GM10266 (cell line): Measurements from ENCODE around the gene CREBRF.
"Not testable (repeated sequence)": the region's sequence is repeated elsewhere in the genome, so short reads cannot be mapped to it uniquely, and the experiment has no call there.

Experiments used
- DNase-seq: peaks from one replicate; pipeline ENCODE4 v3.0.0; 2012; ENCODE audit errors: extremely low spot score
- TF ChIP-seq, protein P1 (sequence below): IDR thresholded peaks from 2 replicates; pipeline ENCODE4 v1.5.1; 2012; ENCODE audit warnings: mild to moderate bottlenecking, low read depth; ENCODE audit not compliant: control insufficient read depth, insufficient read depth; ENCODE audit errors: missing control alignments

The CREBRF gene

DNA sequence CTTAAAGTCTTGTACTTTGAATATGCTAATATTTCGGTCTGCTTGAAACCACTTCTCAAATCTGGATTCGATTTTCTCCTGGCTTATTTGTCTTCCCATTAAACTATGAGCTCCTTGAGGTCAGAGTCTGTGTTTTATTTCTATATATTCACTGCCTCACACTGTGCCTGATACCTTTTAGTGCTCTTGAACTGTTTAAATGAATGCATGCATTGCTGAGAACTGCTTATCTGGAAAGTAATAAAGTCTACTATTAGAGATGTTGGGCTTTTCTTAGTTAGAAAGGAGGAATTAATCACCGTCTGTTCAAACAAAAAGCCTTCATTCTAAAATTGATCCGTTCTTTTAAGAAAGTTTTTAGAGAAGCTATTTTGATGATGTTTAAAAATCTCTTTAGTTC lies 6.0 kb downstream of the CREBRF start:
- TF ChIP-seq, protein P1, sequence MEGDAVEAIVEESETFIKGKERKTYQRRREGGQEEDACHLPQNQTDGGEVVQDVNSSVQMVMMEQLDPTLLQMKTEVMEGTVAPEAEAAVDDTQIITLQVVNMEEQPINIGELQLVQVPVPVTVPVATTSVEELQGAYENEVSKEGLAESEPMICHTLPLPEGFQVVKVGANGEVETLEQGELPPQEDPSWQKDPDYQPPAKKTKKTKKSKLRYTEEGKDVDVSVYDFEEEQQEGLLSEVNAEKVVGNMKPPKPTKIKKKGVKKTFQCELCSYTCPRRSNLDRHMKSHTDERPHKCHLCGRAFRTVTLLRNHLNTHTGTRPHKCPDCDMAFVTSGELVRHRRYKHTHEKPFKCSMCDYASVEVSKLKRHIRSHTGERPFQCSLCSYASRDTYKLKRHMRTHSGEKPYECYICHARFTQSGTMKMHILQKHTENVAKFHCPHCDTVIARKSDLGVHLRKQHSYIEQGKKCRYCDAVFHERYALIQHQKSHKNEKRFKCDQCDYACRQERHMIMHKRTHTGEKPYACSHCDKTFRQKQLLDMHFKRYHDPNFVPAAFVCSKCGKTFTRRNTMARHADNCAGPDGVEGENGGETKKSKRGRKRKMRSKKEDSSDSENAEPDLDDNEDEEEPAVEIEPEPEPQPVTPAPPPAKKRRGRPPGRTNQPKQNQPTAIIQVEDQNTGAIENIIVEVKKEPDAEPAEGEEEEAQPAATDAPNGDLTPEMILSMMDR = no peak
- DNase-seq = no peak

DNA sequence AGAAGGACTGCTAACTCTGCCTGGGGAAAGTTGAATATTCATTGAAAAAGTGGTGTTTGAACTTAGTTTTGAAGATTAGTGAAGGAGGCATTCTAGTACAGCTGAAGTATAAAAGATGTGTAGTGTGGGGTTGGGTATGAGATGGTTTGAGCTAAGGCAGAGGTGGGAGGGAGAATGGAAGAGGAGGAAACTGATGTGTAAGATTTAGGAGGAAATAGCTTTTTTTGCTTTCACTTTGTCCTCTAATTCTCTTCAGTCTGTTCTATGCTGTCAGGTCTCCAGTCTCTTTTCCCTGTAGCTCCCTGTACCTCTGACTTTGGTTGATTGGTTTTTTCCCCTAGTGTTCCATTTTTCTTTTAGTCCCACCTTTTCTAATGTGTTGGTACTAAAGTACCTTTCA lies 9.0 kb downstream of the CREBRF start:
- DNase-seq = no peak
- TF ChIP-seq, protein P1 = no peak

DNA sequence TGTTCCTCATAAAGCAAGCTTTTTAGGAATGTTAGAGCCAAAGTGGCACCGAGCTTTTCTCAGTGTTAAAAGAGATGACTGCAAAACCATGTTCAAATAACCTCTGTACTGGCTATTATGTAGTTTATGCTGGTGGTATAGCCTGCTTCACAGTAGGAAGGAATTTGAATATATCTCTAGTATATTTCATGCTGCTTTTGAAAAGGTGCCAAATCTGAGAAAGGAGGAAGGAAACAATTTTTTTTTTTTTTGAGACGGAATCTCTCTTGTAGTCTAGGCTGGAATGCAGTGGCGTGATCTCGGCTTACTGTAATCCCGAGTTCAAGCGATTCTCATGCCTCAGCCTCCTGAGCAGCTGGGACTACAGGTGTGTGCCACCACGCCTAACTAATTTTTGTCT lies 13.5 kb downstream of the CREBRF start:
- TF ChIP-seq, protein P1 = no peak
- DNase-seq = no peak

DNA sequence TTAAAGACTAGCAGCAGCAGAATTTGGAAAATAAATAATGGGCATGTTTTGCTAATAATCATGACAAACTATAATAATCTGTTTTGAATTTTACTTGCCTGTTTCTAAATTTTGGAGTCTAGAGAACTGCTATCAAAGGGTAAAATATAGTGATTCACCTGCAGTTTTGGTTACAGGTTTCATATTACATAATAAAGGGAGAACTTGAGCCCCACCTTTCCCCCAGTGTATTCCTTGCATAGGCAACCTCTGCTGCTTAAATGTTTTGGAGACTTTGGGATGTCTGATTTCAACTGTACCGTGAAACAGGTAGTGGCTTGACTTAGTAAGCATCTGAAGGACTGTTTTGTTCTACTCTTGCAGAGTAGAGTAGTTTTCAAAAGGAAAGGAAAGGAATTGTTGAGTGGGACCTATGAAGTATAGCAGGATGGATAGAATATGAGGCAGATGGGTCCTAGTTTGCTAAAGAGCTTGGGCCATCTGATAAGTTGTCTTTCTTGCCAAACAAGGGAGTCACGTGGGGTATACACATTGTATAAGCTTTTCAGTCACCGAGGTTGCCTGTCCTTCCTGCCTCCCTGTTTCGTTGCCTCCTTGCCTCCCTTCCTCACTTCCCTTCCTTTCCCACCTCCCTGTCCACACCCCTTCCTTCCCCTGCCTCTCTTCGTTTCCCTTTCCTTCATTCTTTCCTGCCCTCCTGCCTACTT lies 19.1 kb downstream of the CREBRF start:
- no peak for DNase-seq

DNA sequence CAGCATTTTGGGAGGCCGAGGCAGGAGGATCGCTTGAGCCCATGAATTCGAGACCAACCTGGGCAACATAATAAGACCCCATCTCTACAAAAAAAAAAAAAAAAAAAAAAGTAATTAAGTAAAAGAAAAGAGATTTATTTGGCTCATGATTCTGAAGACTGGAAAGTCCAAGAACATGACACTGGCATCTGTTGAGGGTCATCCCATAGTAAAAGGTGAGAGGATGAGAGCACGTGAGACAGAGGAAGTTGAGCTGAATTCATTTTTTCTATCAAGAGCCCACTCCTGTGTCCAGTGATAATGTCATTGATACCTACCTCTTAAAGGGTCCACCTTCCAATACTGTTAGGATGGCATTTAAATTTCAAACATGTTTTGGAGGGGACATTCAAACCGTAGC lies 19.8 kb downstream of the CREBRF start:
- DNase-seq = no peak
- TF ChIP-seq, protein P1 = no peak

More for the DNA sequence above, 19.1 kb downstream of the CREBRF start:
- TF ChIP-seq, protein P1 = no peak

DNA sequence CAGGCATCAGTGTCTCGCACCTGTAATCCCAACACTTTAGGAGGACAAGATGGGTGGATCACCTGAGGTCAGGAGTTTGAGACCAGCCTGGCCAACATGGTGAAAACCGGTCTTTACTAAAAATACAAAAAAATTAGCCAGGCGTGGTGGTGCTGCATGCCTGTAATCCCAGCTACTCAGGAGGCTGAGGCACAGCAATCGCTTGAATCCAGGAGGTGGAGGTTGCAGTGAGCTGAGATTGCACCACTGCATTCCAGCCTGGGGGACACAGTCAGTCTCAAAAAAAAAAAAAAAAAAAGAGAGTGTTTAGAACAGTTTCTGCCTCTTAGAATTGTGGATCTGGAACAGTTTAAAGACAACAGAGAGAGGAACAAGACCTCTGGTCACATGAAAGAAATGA lies 20.3 kb downstream of the CREBRF start:
- not testable (repeated sequence) for DNase-seq

DNA sequence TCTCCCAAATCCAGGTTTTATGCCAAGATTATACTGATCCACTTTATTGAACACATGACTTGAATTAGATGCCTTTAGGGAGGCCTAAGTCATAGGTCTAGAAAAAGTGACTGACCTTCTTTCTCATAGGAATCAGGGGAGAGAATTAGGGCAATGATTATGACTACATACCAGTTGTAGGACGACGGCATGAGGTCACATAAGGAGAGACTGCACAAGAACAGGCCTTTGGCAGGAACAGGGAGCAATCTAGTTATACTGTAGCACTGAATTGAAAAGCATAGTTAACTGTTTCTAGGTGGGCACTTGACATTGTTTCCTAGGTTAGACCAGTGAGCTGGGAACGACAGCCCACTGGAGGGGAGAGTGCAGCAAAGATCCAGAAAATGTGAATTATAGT lies 22.7 kb downstream of the CREBRF start:
- no peak for DNase-seq
- TF ChIP-seq, protein P1 = no peak

DNA sequence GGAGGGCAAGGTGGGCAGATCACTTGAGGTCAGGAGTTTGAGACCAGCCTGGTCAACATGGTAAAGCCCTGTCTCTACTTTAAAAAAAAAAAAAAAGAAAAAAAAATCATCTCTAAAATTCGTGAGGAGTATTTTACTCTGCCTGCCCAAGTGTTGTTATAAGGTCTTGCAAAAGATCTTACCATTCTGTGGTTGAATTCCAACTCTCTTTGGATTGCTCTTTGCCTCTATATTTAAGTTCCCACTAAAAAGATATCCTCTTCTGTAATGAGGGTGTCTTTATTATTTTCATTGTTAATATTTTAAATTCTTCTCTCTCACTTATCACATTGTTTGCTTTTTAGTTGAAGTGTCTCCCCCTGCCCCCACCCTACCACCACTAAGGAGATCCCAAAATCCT lies 33.4 kb downstream of the CREBRF start:
- TF ChIP-seq, protein P1 = no peak
- DNase-seq = no peak
